RWPE1 (cell line): ENCODE results near the gene CES3.
A peak's percentile ranks its signal among the peaks of the same experiment; 100 is the strongest.
"Not testable (repeated sequence)": the region's sequence is repeated elsewhere in the genome, so short reads cannot be mapped to it uniquely, and the experiment has no call there.

Source experiments
- CTCF ChIA-PET: fragments of 350-600 bp; sonication (Branson Sonifier 250); formaldehyde crosslinking; extraction: SDS; loops from one replicate; lab custom pipeline; 2021; lab: Yijun Ruan, JAX
- POLR2A ChIA-PET: fragments of 400-600 bp; formaldehyde crosslinking; extraction: SDS; loops from one replicate; lab custom pipeline; 2020; ENCODE audit warnings: antibody characterized with exemption; ENCODE audit not compliant: low non-redundant PET; lab: Yijun Ruan, JAX
- DNase-seq: peaks from one replicate; pipeline ENCODE4 v3.0.0; 2012; ENCODE audit warnings: low spot score
- H3K27ac ChIP-seq: fragments of 450-650 bp; 2 replicates; pipeline ENCODE4 v1.5.1; 2017
- TF ChIP-seq, protein P1 (sequence below): fragments of 450-650 bp; conservative IDR thresholded peaks from 2 replicates; pipeline ENCODE4 v1.5.1; 2017; ENCODE audit warnings: low read depth, mild to moderate bottlenecking

CES3 gene

DNA sequence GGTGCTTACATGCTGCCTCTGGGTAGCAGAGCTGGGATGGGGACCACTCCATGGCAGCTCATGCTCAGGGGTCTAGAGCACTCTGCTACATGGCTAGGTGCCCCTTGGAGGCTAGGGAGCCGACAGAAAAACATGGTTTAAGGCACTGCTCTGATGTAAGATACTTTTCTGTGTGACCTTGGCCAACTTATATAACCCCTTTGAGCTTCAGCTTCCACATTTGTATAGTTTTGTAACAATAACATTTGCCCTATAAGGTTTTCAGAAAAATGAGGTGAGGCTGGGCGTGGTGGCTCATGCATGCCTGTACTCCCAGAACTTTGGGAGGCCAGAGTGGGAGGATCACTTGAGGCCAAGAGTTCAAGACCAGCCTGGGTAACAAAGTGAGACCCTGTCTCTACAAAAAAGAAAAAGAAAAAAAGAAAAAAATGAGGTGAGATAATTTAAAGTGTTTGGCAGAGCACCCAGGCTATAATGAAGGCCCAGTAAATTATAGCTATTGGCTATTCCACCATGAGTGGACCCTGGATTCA is 30.5 kb downstream of the CES3 start:
- ChIA-PET CTCF (interaction anchor here (0.5 to 1.4 kb wide), 3 partner anchors 14 to 164 kb away, joined by 3 to 5 read pairs (median 4); no protein-coding TSS in a partner anchor), POLR2A (no interaction called here)
- no peak overlapping the region for H3K27ac ChIP-seq
- TF ChIP-seq, protein P1, sequence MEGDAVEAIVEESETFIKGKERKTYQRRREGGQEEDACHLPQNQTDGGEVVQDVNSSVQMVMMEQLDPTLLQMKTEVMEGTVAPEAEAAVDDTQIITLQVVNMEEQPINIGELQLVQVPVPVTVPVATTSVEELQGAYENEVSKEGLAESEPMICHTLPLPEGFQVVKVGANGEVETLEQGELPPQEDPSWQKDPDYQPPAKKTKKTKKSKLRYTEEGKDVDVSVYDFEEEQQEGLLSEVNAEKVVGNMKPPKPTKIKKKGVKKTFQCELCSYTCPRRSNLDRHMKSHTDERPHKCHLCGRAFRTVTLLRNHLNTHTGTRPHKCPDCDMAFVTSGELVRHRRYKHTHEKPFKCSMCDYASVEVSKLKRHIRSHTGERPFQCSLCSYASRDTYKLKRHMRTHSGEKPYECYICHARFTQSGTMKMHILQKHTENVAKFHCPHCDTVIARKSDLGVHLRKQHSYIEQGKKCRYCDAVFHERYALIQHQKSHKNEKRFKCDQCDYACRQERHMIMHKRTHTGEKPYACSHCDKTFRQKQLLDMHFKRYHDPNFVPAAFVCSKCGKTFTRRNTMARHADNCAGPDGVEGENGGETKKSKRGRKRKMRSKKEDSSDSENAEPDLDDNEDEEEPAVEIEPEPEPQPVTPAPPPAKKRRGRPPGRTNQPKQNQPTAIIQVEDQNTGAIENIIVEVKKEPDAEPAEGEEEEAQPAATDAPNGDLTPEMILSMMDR: no peak
- no peak for DNase-seq

DNA sequence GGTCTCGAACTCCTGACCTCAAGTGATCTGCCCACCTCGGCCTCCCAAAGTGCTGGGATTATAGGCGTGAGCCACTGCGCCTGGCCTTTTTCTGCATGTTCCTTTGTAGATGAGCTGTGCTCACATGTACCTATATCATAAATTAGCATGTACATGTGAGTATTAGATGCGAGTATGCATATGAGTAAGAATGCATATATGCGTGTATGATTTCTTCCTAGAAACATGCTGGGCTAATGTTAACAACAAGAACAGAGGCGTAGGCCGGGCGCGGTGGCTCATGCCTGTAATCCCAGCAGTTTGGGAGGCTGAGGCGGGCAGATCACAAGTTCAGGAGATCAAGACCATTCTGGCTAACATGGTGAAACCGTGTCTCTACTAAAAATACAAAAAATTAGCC is 32.5 kb downstream of the CES3 start:
- DNase-seq, H3K27ac ChIP-seq, POLR2A ChIA-PET: not testable (repeated sequence)
- CTCF ChIA-PET: interaction anchor here (0.7 kb wide), 2 partner anchors 99 to 172 kb away, joined by 3 to 5 read pairs; no protein-coding TSS in a partner anchor

DNA sequence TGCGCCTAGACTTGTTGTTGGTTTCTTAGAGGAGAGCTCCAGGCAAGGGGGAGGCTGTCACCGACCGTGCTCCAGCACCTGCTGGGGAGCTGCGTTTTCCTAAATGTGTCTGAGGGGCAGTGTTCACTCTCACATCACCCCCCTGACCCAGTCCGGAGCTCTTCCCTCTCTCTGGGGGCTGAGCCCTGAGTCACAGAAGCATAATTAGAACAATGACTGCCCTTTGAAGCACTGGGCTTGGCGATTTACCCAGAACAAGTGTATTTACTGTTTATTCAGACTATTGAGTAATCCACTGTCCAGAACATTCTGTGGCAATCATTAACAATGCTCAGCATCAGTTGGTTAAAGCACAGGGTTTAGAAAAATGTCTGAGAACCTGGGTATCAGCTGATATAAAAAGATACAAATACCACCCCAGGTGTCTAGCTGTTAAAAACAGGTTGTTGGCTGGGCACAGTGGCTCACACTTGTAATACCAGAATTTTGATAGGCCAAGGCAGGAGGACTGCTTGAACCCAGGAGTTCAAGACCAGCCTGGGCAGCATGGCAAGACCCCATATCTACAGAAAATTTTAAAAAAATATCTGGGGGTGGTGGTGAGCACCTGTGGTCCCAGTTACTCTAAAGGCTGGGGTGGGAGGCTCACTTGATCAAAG is 35.4 kb downstream of the CES3 start:
- ChIA-PET POLR2A (no interaction called here), CTCF (no interaction called here)
- peak overlapping the region; percentile 49; the same call in 1 of the 2 replicates for H3K27ac ChIP-seq
- DNase-seq: no peak
- TF ChIP-seq, protein P1: no peak

DNA sequence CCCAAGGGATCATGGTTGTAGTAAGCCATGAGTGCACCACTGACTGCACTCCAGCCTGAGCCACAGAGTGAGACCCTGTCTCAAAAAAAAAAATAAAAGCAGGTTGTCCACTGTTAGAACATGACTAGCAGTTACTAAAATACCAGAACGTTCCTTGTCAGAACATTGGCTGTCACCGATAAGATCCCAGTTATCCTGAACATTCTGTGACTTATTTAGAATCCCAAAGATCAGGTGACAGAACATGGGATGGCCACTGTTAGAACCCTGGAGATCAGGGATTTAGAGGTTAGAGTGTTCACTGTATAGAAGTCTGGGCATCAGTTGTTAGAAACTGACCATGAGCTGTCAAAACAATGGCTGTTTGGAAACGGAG is 35.9 kb downstream of the CES3 start:
- DNase-seq: no peak
- CTCF ChIA-PET: no interaction called here
- 0 out of 2 replicates have a peak overlapping the region, but pooled peaks have one; percentile 49 for H3K27ac ChIP-seq
- TF ChIP-seq, protein P1: no peak
- POLR2A ChIA-PET: no interaction called here

DNA sequence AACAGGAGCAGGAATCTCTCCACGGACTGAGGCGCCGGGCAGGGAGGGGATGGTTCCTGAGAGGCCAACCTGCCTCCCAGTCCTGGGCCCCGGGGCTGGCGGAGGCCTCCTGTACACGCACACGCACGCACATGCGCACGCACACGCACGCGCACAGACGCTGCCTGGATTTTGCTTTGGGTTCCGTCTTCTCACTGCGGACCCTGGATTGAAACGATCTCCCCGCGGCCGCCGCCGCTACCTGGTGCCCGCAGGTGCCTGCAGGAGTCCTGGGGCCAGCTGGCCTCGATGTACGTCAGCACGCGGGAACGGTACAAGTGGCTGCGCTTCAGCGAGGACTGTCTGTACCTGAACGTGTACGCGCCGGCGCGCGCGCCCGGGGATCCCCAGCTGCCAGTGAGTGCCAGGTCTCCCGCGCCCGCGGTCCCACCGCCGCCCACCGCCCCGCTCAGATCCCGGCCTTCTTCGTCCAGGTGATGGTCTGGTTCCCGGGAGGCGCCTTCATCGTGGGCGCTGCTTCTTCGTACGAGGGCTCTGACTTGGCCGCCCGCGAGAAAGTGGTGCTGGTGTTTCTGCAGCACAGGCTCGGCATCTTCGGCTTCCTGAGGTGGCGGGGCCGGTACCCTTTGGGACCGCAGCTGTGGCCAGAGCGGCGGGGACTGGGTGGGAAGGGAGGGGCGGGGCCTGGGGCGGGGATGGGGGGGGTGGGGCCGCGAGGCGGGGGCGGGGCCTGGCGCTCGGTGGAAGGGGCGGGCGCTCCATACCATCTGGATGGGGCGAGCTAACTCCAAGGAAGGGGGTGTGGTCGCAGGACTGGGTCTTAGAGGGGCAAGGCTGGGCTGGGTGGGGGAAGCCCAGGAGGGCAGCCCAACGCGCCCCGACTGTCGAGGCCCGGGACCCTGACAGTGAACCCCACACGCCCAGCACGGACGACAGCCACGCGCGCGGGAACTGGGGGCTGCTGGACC is 39.6 kb downstream of the CES3 start:
- TF ChIP-seq, protein P1: no peak
- ChIA-PET POLR2A (no interaction called here), CTCF (interaction anchor here (0.7 kb wide), 2 partner anchors 72 to 90 kb away, joined by 4 read pairs; no protein-coding TSS in a partner anchor)
- DNase-seq: peak; percentile 61
- peak overlapping the region; percentile 67 for H3K27ac ChIP-seq

DNA sequence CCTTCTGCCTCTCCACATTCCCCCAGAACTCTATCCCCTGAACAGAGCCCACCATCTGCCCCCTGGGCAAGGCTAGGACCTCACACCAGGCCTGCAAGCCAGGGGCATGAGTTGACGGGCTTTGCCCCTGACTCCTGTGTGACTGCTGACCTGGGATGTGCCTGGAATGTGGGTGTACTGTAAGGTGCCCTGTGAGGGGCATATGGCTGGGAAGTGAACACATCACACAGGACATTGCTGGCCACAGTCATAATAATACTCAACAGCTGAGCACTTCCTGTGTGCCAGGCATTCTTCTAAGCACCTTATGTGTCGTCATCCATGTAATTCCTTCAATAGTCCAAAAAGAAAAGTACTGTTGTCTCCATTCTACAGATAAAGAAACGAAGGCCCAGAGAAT is 40.7 kb downstream of the CES3 start:
- ChIA-PET POLR2A (no interaction called here), CTCF (no interaction called here)
- H3K27ac ChIP-seq: no peak overlapping the region
- no peak for DNase-seq
- TF ChIP-seq, protein P1: no peak
